GM21447 (cell line): ENCODE measurements around the gene RPTOR.

Experiments
- ATAC-seq: cut with Tn5 transposase; IDR thresholded peaks from one replicate; pipeline ENCODE4 v1.9.1; 2021; ENCODE audit not compliant: unreplicated experiment

RPTOR gene

GRCh38 chr17:80962356-80963329, 418.0 kb downstream of the RPTOR start:
- ATAC-seq, result no peak

GRCh38 chr17:80963812-80964543, 419.3 kb downstream of the RPTOR start:
- ATAC-seq, result no peak

GRCh38 chr17:80964544-80964856, 419.9 kb downstream of the RPTOR start:
- ATAC-seq, result no peak

- no peak for ATAC-seq
Observed at GRCh38 chr17:80964859-80965580, 420.4 kb downstream of the RPTOR start.

GRCh38 chr17:80965606-80966005, 421.0 kb downstream of the RPTOR start:
- no peak for ATAC-seq

GRCh38 chr17:80967404-80967872, 422.8 kb downstream of the RPTOR start:
- ATAC-seq, result no peak

- ATAC-seq, result no peak
Observed at GRCh38 chr17:80968602-80969029, 424.0 kb downstream of the RPTOR start.

GRCh38 chr17:80969030-80969673, 424.5 kb downstream of the RPTOR start:
- no peak for ATAC-seq

GRCh38 chr17:80969674-80970043, 425.0 kb downstream of the RPTOR start:
- ATAC-seq, result no peak

- no peak for ATAC-seq
Observed at GRCh38 chr17:80970044-80970761, 425.6 kb downstream of the RPTOR start.

- ATAC-seq, result no peak
Observed at GRCh38 chr17:80970762-80971703, 426.4 kb downstream of the RPTOR start.

- ATAC-seq, result no peak
Observed at GRCh38 chr17:80971704-80972304, 427.2 kb downstream of the RPTOR start.

GRCh38 chr17:80976701-80977100, 432.1 kb downstream of the RPTOR start:
- ATAC-seq, result no peak

- ATAC-seq, result no peak
Observed at GRCh38 chr17:80977172-80977571, 432.5 kb downstream of the RPTOR start.

- no peak for ATAC-seq
Observed at GRCh38 chr17:80978499-80979497, 434.2 kb downstream of the RPTOR start.

GRCh38 chr17:80979547-80980378, 435.1 kb downstream of the RPTOR start:
- no peak for ATAC-seq
